IMR-90 (cell line): ENCODE results near the gene TENM3. TPM values are rescaled to one million over a fixed set of nuclear protein-coding genes. Genes with fewer than 3 reads are reported as not detected.

ENCODE experiments used
- ATAC-seq: fragments of 200-7000 bp; cut with Tn5 transposase; 2 replicates; pipeline ENCODE4 v1.9.1; 2020; ENCODE audit warnings: low read depth, mild to moderate bottlenecking, moderate library complexity
- BruUV-seq: library from RNA; stranded (reverse); fragments of 400-500 nt; replicated peaks from 2 replicates; lab custom pipeline; 2021; lab: Mats Ljungman, UMichigan
- CTCF ChIA-PET: fragments of 300-600 bp; formaldehyde crosslinking; extraction: SDS; loops from one replicate; lab custom pipeline; 2021; ENCODE audit warnings: antibody characterized with exemption; lab: Yijun Ruan, JAX
- POLR2A ChIA-PET: fragments of 300-600 bp; sonication (Branson Sonifier 250); formaldehyde crosslinking; loops from one replicate; lab custom pipeline; 2022; ENCODE audit warnings: antibody characterized with exemption; ENCODE audit not compliant: unreplicated experiment; lab: Charles Lee
- DNase-seq: peaks from one replicate; pipeline ENCODE4 v3.0.0; 2013
- H2AFZ ChIP-seq: replicated peaks from 2 replicates; pipeline ENCODE3; 2013; ENCODE audit warnings: low read length, mild to moderate bottlenecking; ENCODE audit not compliant: poor library complexity
- H2AK5ac ChIP-seq: 2 replicates; pipeline ENCODE4 v1.6.1; 2013; ENCODE audit warnings: low read depth, low read length, inconsistent platforms
- H2AK9ac ChIP-seq: replicated peaks from 2 replicates; pipeline ENCODE3; 2013; ENCODE audit warnings: mild to moderate bottlenecking, low read depth, low read length, moderate library complexity; ENCODE audit not compliant: poor library complexity
- H2BK120ac ChIP-seq: 2 replicates; pipeline ENCODE4 v1.6.1; 2013; ENCODE audit warnings: low read depth, low read length, inconsistent platforms
- H2BK15ac ChIP-seq: 3 replicates; pipeline ENCODE4 v1.6.1; 2013; ENCODE audit warnings: low read depth, low read length, inconsistent platforms
- H2BK20ac ChIP-seq: 2 replicates; pipeline ENCODE4 v1.6.1; 2013; ENCODE audit warnings: low read depth, mild to moderate bottlenecking, inconsistent platforms, low read length, moderate library complexity
- H2BK5ac ChIP-seq: 2 replicates; pipeline ENCODE4 v1.6.1; 2013; ENCODE audit warnings: mild to moderate bottlenecking, low read depth, low read length, inconsistent platforms; ENCODE audit not compliant: poor library complexity, severe bottlenecking
- H3K14ac ChIP-seq: replicated peaks from 2 replicates; pipeline ENCODE4 v1.6.1; 2013; ENCODE audit warnings: low read depth, low read length, inconsistent platforms
- H3K18ac ChIP-seq: 2 replicates; pipeline ENCODE4 v1.6.1; 2013; ENCODE audit warnings: low read depth, low read length, control low read depth
- H3K23ac ChIP-seq: 2 replicates; pipeline ENCODE4 v1.6.1; 2013; ENCODE audit warnings: low read depth, low read length, inconsistent platforms
- H3K27ac ChIP-seq: 2 replicates; pipeline ENCODE4 v1.5.1; 2013; ENCODE audit warnings: mild to moderate bottlenecking, control low read depth, low read length; ENCODE audit not compliant: insufficient read depth
- H3K27me3 ChIP-seq: 2 replicates; pipeline ENCODE4 v1.6.1; 2013; ENCODE audit warnings: low read length; ENCODE audit not compliant: control insufficient read depth, insufficient read depth
- H3K36me3 ChIP-seq: 2 replicates; pipeline ENCODE4 v1.6.1; 2013; ENCODE audit warnings: low read length, mixed read lengths; ENCODE audit not compliant: control insufficient read depth, insufficient read depth
- H3K4ac ChIP-seq: 2 replicates; pipeline ENCODE4 v1.6.1; 2013; ENCODE audit warnings: low read depth, low read length, inconsistent platforms
- H3K4me1 ChIP-seq: 2 replicates; pipeline ENCODE4 v1.6.1; 2013; ENCODE audit warnings: low read length, mixed read lengths; ENCODE audit not compliant: control insufficient read depth, insufficient read depth
- H3K4me2 ChIP-seq: 2 replicates; pipeline ENCODE4 v1.6.1; 2013; ENCODE audit warnings: low read depth, mild to moderate bottlenecking, control low read depth, low read length, moderate library complexity
- H3K4me3 ChIP-seq: 2 replicates; pipeline ENCODE4 v1.5.1; 2013; ENCODE audit warnings: low read depth, mild to moderate bottlenecking, control low read depth, low read length, moderate library complexity; ENCODE audit not compliant: insufficient read depth
- H3K56ac ChIP-seq: 2 replicates; pipeline ENCODE4 v1.6.1; 2013; ENCODE audit warnings: low read length, inconsistent platforms; ENCODE audit not compliant: insufficient read depth; ENCODE audit errors: extremely low read depth
- H3K79me1 ChIP-seq, 2 experiments: 2 replicates each; pipeline ENCODE4 v1.6.1; 2013; ENCODE audit warnings: low read length in 2 of 2, inconsistent platforms in 1 of 2, low read depth in 1 of 2
- H3K9ac ChIP-seq: 2 replicates; pipeline ENCODE4 v1.6.1; 2013; ENCODE audit warnings: low read depth, low read length, control low read depth
- H3K9me1 ChIP-seq: 2 replicates; pipeline ENCODE4 v1.6.1; 2013; ENCODE audit warnings: low read length, inconsistent platforms; ENCODE audit not compliant: insufficient read depth
- H3K9me3 ChIP-seq: 2 replicates; pipeline ENCODE4 v1.6.1; 2013; ENCODE audit warnings: low read length; ENCODE audit not compliant: control insufficient read depth, insufficient read depth
- H4K20me1 ChIP-seq: 2 replicates; pipeline ENCODE4 v1.6.1; 2013; ENCODE audit warnings: low read length, inconsistent platforms; ENCODE audit not compliant: insufficient read depth
- H4K5ac ChIP-seq: 2 replicates; pipeline ENCODE4 v1.6.1; 2013; ENCODE audit warnings: mild to moderate bottlenecking, low read depth, low read length, control low read depth
- H4K8ac ChIP-seq, 2 experiments: 2 replicates each; pipeline ENCODE4 v1.6.1; 2013; ENCODE audit warnings: low read depth in 2 of 2, low read length in 2 of 2, control low read depth in 1 of 2, inconsistent platforms in 1 of 2
- H4K91ac ChIP-seq: 2 replicates; pipeline ENCODE4 v1.6.1; 2013; ENCODE audit warnings: low read depth, low read length, inconsistent platforms; ENCODE audit not compliant: insufficient read depth
- MAFK ChIP-seq: IDR thresholded peaks from 2 replicates; pipeline ENCODE4 v1.6.1; 2012; ENCODE audit warnings: low read depth, low read length, improper control_type of control experiment
- POLR2A ChIP-seq: IDR thresholded peaks from 2 replicates; pipeline ENCODE4 v1.6.1; 2012; ENCODE audit warnings: mild to moderate bottlenecking, low read depth, low read length
- RAD21 ChIP-seq: IDR thresholded peaks from 2 replicates; pipeline ENCODE4 v1.6.1; 2012; ENCODE audit warnings: low read length, improper control_type of control experiment
- RCOR1 ChIP-seq: IDR thresholded peaks from 2 replicates; pipeline ENCODE4 v1.6.1; 2012; ENCODE audit warnings: mild to moderate bottlenecking, low read length, improper control_type of control experiment; ENCODE audit not compliant: insufficient replicate concordance
- SMC3 ChIP-seq: fragments of 150-350 bp; IDR thresholded peaks from 2 replicates; pipeline ENCODE4 v1.6.1; 2016; ENCODE audit warnings: low read depth, mild to moderate bottlenecking, antibody characterized with exemption, low read length, moderate library complexity
- WGBS, 2 experiments: methylation state at CpG; one replicate each; pipeline versions ENCODE4 v1.1.5 to v1.1.7; 2013; ENCODE audit warnings: missing lambda C conversion rate in 2 of 2; ENCODE audit not compliant: insufficient read length in 1 of 2; ENCODE audit errors: extremely low coverage in 2 of 2; 5-methylcytosine and 5-hydroxymethylcytosine counted together
- dilution Hi-C: fragments of 300-500 bp; cut with HindIII; formaldehyde crosslinking; loops from one replicate; pipeline ENCODE4 v1.14.3; 2018; ENCODE audit warnings: low sequenced_read_pairs; ENCODE audit not compliant: unreplicated experiment
- in situ Hi-C: fragments of 300-500 bp; cut with MboI; formaldehyde crosslinking; loops from 3 replicates; pipeline ENCODE4 v1.14.3; 2019; ENCODE audit warnings: low sequenced_read_pairs, inconsistent platforms, mixed read lengths
- intact Hi-C: fragments of 100-400 bp; cut with micrococcal nuclease; formaldehyde crosslinking; loops from 2 replicates; pipeline ENCODE4 v1.10.0; 2022
- polyA plus RNA-seq, 3 experiments: library from polyadenylated mRNA; depleted of rRNA; stranded (reverse); fragments of >200 nt; gene quantifications; 2 replicates each; pipeline ENCODE4 v1.2.3, GENCODE V29; 2012; ENCODE audit warnings: low replicate concordance in 1 of 3
- total RNA-seq: library from RNA; depleted of rRNA; stranded (reverse); fragments of >200 nt; gene quantifications from 2 replicates; pipeline ENCODE4 v1.2.3, GENCODE V29; 2012

TENM3 gene
- total and polyA plus RNA-seq, 2 of the 4 experiments (the other 2 are of a cell fraction) = 29.9 to 173 TPM

DNA sequence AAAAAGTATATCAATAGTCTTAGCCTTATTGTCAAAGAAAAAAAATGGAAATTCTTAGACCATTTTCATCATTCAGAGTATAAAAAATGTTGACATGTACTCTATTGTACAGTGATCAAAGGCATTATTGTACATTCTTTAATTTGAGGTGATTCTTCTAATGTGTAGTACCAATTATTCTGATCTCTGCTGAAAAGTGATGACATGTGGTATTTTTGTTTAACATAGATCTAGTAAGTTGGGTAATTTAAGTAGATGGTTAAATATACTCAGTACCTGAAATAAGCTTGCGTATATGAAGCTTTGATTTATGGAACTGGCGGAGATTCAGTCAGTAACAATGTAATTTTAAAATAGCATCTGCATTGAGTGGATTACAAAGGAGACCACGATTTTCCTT lies 5.1 kb downstream of the TENM3 start:
- no peaks in the 10 kb centered on the region for H3K36me3 ChIP-seq
- H3K56ac ChIP-seq = no peak overlapping the region
- no peak overlapping the region for H3K14ac ChIP-seq
- H3K18ac ChIP-seq = no peak overlapping the region
- no peak overlapping the region for H4K91ac ChIP-seq
- no peak overlapping the region for H2BK5ac ChIP-seq
- in situ Hi-C loops (no loop called here), intact Hi-C loops (loop anchor here (10.0 kb wide), 1 partner anchor 677 kb away; no protein-coding TSS in a partner anchor), dilution Hi-C loops (no loop called here)
- no peak overlapping the region for H3K4me3 ChIP-seq
- no peaks in the 10 kb centered on the region for H3K9me3 ChIP-seq
- H2BK15ac ChIP-seq = no peak overlapping the region
- H3K4me1 ChIP-seq = peaks cover 2% of the 10 kb centered on the region
- no peak overlapping the region for H2BK120ac ChIP-seq
- ATAC-seq (no peak), DNase-seq (no peak)
- H3K23ac ChIP-seq = no peak overlapping the region
- no TSS peak for BruUV-seq
- WGBS, 2 experiments = no CpG with 5 or more reads among the region's 3 CpGs
- H3K4me2 ChIP-seq = no peak overlapping the region
- no peaks in the 10 kb centered on the region for H4K20me1 ChIP-seq
- no peak overlapping the region for H4K5ac ChIP-seq
- ChIA-PET POLR2A (no interaction called here), CTCF (no interaction called here)
- H3K9ac ChIP-seq = no peak overlapping the region
- H3K4ac ChIP-seq = no peak overlapping the region
- H2AK9ac ChIP-seq = no peak overlapping the region
- H2AFZ ChIP-seq = no peak overlapping the region
- H4K8ac ChIP-seq = no peak overlapping the region
- no peak overlapping the region for H2AK5ac ChIP-seq
- H3K9me1 ChIP-seq = peaks cover 3% of the 10 kb centered on the region; the same call in 1 of the 2 replicates
- H2BK20ac ChIP-seq = no peak overlapping the region
- no peak overlapping the region for H3K27ac ChIP-seq
- TF ChIP-seq POLR2A (no peak), SMC3 (no peak), MAFK (peak; percentile 70), RAD21 (no peak), RCOR1 (no peak)
- no peaks in the 10 kb centered on the region; a peak in 1 of 4 replicates for H3K79me1 ChIP-seq
- no peaks in the 10 kb centered on the region for H3K27me3 ChIP-seq
